GM12873 (cell line): ENCODE results near the gene SNX24.

Experiments
- CTCF ChIP-seq: IDR thresholded peaks from 2 replicates; pipeline ENCODE4 v1.5.1; 2012; ENCODE audit warnings: low read depth, mild to moderate bottlenecking, moderate library complexity, low read length, control low read depth; ENCODE audit not compliant: insufficient read depth; ENCODE audit errors: missing control alignments

SNX24 gene

DNA sequence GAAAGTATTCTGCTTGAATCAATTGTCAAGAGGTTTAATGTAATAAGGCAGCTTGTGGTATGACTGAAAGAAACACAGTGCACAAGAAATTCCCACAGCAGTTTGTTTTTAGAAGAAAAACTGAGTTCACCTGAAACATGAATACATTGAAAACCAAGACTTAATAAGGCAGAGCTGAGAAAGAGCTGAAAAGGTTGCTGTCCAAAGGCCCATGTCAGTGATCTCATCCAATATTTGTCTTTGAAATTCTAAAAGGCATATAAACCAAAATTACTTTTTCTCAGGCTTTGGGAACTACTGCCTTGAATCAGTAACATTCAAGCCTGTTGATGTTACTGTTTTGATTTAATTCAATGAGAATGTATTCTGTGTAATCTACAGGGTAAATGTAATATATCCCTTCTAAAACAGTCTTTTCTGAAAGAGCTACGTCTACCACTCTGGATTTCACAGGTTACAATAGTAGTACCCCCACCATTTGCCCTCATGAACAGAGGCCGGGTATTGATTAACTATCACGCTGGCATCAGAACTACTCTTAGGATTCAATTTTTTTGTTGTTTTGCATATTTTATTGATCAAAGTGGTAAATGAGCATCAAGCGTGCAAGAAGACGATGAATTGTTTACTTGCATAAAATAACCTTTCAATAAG is 133.4 kb downstream of the SNX24 start:
- no peak for TF ChIP-seq CTCF

GRCh38 chr5:122981846-122982245 is 136.4 kb downstream of the SNX24 start:
- no peak for TF ChIP-seq CTCF

- no peak for TF ChIP-seq CTCF
Measured at GRCh38 chr5:122982376-122982775, 137.0 kb downstream of the SNX24 start.

DNA sequence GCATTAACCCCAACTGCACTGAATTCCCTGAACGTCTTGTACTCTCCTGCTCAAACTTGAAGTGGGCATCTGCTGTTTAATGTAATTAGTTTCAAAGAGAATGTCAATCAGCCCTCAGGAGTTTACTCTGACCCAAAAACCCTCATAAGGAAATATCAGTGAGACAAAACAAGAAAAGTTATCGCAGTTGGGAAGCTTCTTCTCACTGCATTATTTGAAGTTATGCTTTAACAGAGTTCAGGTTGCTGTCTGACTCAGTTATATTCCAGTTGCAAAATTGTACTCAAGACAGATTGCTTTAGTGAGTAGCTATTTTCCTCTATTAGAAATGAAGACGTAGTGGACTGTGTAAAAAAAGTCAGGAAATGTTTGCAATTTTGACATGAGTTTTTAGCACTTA is 139.0 kb downstream of the SNX24 start:
- TF ChIP-seq CTCF, result no peak

DNA sequence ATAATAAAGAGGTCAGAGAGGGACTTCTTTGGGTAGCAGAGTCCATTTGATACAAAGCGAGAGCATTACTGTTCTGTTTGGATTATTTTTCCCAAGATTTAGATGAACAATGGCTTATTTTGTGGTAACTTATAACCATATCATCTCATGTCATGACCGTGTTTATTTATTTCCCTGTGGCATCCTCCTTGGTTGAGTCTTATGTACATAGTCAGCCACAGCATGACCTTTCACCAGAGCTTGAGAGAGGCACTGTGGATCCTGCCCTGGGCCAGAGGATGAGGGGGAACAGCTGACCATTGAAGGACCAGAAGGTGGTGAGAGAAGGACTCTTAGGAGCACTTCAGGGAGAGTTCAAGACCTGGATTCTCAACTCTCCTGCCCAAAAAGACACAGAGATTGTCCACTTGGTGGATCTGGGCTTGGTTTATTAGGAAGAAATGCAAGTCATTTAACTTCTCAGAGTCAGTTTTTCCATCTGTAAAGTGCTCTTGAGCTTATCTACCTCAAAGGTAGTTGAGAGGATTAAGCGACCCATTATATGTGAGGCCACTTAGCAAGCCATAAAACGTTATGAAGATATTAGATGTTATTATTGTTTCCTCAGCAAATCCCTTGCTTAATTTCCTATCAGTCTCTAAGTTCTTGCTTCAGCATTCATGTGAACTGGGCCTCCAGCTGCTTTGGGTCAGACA is 139.7 kb downstream of the SNX24 start:
- no peak for TF ChIP-seq CTCF

DNA sequence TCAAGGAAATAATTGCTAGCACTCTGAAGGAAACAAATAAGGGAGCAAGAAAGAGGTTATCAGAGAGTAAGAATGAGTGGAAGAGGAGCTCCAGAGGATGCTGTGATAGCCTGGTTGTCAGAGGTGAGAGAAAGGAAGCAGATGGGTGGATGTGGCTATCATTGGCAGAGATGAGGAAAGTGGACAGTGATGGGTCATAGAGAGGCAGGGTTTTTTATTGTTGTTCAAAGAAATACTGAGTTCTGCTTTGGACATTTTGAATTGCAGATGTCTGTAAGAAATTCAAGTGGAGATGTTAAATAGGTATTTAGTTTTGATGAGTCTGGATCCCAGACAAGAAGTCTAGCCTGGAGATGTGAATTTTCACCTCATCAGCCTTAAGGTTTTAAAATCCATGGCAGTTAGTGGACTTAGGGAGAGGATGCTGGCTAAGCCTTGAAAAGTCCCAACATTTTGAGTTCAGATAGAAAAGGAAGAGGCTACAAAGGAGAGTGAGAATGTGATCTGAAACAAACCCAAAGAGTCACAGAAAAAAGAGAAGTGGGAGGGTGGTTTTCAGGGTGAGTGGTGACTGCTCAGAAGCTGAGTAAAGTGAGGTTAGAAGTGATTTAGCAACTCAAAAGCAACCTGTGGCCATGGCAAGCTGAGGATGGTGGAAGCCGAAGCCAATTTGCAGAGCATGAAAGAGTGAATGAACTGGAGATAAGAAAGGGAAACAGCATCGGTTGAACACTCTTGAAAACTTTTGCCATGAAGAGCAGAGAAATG is 140.7 kb downstream of the SNX24 start:
- no peak for TF ChIP-seq CTCF

DNA sequence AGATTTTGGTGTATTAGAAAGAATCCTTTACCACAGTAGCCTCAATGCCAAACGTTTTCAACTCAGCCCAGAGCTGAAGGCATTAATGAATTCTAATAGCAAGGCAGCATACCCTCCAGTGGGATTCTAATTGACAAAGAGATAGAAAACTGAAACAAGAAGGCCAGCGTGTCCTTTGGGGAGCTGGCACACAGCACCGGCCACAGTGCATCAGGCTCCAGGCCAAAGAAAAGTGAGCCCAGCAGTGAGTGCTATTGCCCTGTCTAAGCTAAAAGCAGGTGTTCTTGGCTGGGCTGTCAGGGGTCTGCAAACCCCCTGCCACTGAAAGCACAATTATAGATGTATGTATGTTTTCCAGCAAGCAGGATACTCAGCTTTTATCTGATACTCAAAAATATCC is 150.7 kb downstream of the SNX24 start:
- no peak for TF ChIP-seq CTCF
